HG03280 (cell line): Measurements from ENCODE around the gene PMP22.
"Not testable (repeated sequence)": the region's sequence is repeated elsewhere in the genome, so short reads cannot be mapped to it uniquely, and the experiment has no call there.

Experiments
- ATAC-seq: cut with Tn5 transposase; IDR thresholded peaks from one replicate; pipeline ENCODE4 v1.9.1; 2021; ENCODE audit warnings: mild to moderate bottlenecking, moderate library complexity; ENCODE audit not compliant: unreplicated experiment

PMP22 gene

GRCh38 chr17:15220785-15221184, 44.3 kb downstream of the PMP22 start:
- no peak for ATAC-seq

DNA sequence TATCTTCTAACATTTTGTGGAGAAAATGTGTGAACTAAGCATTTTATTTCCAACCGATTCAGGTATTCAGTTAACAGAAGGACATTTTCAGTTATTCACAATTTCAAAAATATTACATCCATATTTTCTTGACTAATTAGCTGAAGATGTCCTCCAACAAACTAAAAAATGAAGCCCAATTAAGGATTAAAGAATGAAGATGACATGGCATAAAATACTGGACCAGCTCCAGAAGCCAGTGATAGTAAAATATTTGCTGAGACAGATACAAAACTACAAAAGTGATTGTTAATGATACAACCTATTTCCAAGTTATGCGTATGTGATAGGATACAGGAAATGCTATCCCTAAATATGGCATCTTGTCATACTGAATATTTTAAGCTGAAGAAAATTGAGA, 48.6 kb downstream of the PMP22 start:
- no peak for ATAC-seq

DNA sequence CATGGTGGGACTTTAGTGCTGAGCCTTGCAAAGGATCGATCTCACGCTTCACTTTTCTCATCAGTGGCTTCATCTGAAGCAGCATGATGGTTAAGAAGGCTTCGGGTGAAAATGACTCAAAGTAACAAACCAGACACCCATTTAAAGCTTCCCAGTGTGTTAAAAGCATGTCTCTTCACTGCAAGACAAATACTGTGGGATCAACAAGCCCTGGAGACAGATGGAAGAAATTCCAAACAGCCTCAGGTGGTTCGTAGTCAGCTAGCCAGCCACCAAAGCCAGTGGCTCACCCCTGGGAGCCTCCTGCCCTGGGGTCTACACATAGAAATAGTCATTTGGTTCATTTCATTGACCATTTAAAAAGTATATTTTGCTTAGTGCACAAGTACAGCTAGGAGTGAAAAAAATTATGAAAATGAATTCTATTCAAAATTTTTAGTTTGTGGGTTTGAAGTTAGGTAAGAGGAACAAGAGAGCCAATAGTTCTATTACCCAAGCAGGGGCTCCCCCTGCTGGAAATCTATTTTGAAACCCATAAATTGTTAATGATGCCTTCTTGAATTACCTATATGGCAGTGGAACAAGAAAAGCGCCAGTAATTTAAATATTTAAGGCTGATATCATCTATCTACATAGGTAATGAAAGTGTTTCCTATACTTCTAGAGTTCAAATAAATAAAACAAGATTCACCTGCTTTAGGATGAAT, 51.6 kb downstream of the PMP22 start:
- ATAC-seq, result no peak

DNA sequence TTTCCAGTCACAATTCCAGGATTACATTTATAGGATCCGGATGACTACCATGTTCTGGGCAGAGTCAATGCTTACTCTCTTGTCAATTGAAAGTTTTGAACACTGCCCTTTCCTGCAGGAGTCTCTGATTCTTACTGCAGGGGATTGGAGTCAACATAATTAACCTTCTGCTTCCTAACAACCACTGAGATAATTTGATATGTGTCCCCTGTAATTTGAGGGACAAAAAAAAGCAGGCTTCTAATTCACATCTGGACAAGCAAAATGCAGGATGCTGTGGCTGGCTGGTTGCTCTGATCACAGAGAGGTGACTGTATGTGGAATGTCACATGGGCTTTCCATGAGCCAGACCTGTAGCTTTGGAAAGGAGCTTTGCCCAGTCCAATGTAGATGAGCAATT, 54.9 kb downstream of the PMP22 start:
- no peak for ATAC-seq

GRCh38 chr17:15203062-15203461, 62.1 kb downstream of the PMP22 start:
- not testable (repeated sequence) for ATAC-seq

DNA sequence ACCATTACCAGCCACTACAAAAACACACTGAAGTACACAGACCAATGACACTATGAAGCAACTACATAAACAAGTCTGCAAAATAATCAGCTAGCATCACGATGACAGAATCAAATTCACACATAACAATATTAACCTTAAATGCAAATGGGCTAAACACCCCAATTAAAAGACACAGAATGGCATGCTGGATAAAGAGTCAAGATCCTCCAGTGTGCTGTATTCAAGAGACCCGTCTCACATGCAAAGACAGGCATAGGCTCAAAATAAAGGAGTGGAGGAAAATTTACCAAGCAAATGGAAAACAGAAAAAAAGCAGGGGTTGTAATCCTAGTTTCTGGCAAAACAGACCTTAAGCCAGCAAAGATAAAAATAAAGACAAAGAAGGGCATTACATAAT, 64.6 kb downstream of the PMP22 start:
- ATAC-seq, result not testable (repeated sequence)

DNA sequence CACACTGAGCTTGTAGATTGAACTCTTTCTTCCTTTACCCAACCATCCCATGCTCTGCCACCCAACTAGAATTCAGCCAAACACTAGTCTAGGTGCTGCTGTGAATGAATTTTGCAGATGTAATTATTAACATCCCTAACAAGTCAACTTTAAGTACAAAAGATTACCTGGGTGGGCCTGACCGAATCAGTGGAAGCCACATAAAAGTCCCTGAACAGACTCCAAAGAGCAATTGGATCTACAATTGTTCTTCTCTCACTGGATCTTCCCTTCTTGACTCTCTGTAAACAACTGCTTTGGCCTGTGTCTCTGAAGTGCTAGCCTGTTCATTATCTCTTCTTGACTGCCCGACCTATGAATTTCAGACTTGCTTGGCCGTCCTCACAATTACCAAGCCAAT, 67.9 kb downstream of the PMP22 start:
- no peak for ATAC-seq

- ATAC-seq, result no peak
Observed at GRCh38 chr17:15194859-15195277, 70.3 kb downstream of the PMP22 start.

DNA sequence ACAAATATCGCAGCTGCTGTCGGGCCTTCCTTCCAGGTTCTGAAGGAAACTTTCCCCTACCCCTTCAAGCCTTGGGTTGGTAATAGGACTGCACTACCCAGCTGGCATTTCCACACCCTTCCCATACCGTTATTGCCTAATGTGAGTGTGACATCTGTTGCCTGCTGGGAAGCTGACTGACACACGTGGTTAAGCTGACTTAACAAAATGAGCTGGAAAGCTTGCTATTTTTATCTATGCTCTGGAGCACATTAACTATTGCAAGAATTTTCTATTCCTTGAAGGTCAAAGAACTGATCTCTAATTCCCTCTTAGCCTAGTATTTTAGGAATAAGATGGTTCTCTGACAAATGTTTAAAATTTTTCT, 79.5 kb downstream of the PMP22 start:
- ATAC-seq, result no peak

DNA sequence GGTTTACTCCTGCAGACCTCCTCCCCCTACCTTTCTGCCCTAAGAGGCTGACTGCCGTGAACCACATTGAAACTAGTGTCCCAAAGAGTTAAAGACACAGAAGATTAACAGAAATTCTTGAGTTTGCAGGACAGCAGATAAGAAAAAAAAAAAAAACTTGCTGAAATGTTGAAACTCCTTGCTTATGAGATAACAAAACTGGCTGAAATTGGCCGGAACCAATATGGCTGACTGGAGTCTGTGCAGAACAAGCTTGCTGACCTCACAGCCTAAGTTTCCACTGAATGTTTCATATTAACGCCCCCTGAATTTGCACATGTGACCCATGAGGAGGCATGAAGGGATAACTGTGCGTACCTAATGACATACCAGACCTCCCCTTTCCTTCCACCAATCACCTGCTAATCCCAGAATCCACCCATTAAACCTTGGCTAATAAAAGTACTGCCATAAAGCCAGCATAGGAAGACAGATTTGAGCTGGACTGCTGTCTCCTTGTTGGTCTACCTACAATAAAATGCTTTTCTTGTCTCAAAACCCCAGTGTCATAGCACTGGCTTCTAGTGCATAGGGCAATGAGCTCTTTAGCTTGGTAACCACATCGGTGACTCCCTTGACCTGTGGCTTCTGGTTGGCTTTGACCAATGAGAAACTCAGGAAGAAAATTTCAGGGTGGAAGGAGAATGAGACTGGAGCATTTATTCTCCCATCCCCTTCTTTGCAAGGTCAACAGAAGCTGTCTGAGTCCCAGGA, 80.1 kb downstream of the PMP22 start:
- no peak for ATAC-seq

GRCh38 chr17:15181816-15182215, 83.3 kb downstream of the PMP22 start:
- no peak for ATAC-seq

- ATAC-seq, result no peak
Observed at GRCh38 chr17:15181333-15181732, 83.8 kb downstream of the PMP22 start.

GRCh38 chr17:15180121-15180561, 85.0 kb downstream of the PMP22 start:
- ATAC-seq, result no peak
